Measurements from ENCODE around the gene GDF11. TPM values are rescaled to one million over a fixed set of nuclear protein-coding genes. Genes with fewer than 3 reads are reported as not detected.

The GDF11 gene
- total RNA-seq, 1 experiment from 2014 or later, result 6.7 TPM

DNA sequence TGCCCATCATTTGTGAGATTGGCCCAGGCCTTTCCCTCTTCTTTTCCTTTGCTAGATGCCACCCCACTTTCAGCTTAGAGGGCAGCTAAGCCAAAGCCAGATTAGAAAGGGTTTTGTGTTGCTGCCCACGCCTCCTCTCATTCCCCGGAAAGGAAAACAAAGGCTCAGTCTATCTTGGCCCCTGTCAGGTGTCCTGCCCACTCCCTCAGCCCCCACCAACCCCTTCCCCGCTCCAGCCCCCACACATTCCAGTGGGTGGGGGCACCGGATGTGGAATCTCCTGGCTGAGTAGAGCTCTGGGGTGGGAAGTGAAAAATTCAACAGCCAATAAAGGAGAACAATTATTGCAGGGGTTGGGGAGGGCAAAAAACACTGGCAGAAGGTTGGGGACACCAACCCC lies 24.9 kb upstream of the GDF11 start:
- TF ChIP-seq, protein P1, sequence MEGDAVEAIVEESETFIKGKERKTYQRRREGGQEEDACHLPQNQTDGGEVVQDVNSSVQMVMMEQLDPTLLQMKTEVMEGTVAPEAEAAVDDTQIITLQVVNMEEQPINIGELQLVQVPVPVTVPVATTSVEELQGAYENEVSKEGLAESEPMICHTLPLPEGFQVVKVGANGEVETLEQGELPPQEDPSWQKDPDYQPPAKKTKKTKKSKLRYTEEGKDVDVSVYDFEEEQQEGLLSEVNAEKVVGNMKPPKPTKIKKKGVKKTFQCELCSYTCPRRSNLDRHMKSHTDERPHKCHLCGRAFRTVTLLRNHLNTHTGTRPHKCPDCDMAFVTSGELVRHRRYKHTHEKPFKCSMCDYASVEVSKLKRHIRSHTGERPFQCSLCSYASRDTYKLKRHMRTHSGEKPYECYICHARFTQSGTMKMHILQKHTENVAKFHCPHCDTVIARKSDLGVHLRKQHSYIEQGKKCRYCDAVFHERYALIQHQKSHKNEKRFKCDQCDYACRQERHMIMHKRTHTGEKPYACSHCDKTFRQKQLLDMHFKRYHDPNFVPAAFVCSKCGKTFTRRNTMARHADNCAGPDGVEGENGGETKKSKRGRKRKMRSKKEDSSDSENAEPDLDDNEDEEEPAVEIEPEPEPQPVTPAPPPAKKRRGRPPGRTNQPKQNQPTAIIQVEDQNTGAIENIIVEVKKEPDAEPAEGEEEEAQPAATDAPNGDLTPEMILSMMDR (IDR thresholded peaks at IDR 0.05; ENCODE audit: unreplicated experiment), result no peak
- Mint-ChIP-seq H3K4me3 (ENCODE audit: low read depth, unreplicated experiment) (no peak overlapping the region), H3K27ac (ENCODE audit: unreplicated experiment) (peak overlapping the region; percentile 46), H3K4me1 (ENCODE audit: low read depth, unreplicated experiment) (peaks cover 59% of the 10 kb centered on the region), H3K9me3 (ENCODE audit: low read depth, unreplicated experiment) (no peaks in the 10 kb centered on the region), H3K27me3 (ENCODE audit: unreplicated experiment) (peaks cover 8% of the 10 kb centered on the region), H3K36me3 (ENCODE audit: insufficient read depth, unreplicated experiment) (peaks cover 50% of the 10 kb centered on the region)
- no peak for DNase-seq
- intact Hi-C loops (cut with micrococcal nuclease; ENCODE audit: unreplicated experiment), result no loop called here
- no TSS peak for BruUV-seq (replicated peaks)
- CTCF ChIA-PET, result interaction anchor here (1.1 to 3.7 kb wide), 2 partner anchors 36 to 279 kb away, joined by 3 to 27 read pairs; partner anchors contain the start of gene SUOX

DNA sequence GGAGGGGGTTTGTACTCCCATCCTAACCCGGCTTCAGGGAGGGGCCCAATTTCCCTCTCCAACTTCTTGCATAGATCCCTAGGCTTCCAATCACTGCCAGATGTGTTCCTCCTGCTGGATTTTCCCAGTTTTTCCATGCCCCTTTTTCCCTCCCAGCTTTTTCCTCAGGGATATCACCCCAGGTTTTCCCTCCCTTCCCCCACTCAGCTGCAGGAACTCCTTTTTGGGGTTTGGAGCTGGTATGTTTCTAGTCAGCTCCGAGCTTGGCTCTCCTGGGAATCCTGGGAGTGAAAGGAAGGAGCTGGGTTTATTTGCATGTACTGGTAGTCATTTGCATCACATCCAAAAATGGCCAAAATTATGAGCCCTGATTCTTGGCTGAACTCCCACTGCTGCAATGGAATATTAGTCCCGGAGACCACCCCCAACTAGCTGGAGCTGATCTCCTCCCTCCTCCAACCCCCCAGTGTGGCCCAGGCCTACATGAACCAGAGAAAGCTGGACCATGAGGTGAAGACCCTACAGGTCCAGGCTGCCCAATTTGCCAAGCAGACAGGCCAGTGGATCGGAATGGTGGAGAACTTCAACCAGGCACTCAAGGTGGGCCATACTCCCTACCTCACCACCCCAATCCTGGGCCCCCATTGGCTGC lies 24.2 kb upstream of the GDF11 start:
- Mint-ChIP-seq H3K9me3 (ENCODE audit: low read depth, unreplicated experiment) (no peaks in the 10 kb centered on the region), H3K27me3 (ENCODE audit: unreplicated experiment) (peaks cover under 1% of the 10 kb centered on the region), H3K4me1 (ENCODE audit: low read depth, unreplicated experiment) (peaks cover 62% of the 10 kb centered on the region), H3K27ac (ENCODE audit: unreplicated experiment) (no peak overlapping the region), H3K4me3 (ENCODE audit: low read depth, unreplicated experiment) (no peak overlapping the region), H3K36me3 (ENCODE audit: insufficient read depth, unreplicated experiment) (peaks cover 58% of the 10 kb centered on the region)
- CTCF ChIA-PET, result interaction anchor here (3.0 to 3.7 kb wide), 2 partner anchors 37 kb away, joined by 27 to 76 read pairs; a partner anchor contains a TSS
- BruUV-seq (replicated peaks), result no TSS peak
- intact Hi-C loops (cut with micrococcal nuclease; ENCODE audit: unreplicated experiment), result no loop called here
- no peak for DNase-seq
- TF ChIP-seq, protein P1 (IDR thresholded peaks at IDR 0.05; ENCODE audit: unreplicated experiment), result no peak

DNA sequence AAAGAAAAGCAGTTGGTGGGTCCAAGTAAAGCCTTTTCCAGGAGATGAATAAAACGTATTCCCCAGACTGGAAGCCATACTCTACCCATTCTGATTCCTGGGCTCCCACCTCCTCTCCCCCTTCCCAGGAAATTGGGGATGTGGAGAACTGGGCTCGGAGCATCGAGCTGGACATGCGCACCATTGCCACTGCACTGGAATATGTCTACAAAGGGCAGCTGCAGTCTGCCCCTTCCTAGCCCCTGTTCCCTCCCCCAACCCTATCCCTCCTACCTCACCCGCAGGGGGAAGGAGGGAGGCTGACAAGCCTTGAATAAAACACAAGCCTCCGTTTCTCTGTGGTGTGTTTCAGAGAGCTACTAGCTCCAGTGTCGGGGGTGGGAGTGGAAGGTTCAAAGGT lies 23.6 kb upstream of the GDF11 start:
- no peaks in the 10 kb centered on the region for H3K27me3 Mint-ChIP-seq (ENCODE audit: unreplicated experiment)
- peaks cover 66% of the 10 kb centered on the region for H3K4me1 Mint-ChIP-seq (ENCODE audit: low read depth, unreplicated experiment)
- DNase-seq, result no peak
- CTCF ChIA-PET, result interaction anchor here (2.2 to 3.0 kb wide), 5 partner anchors 10 to 73 kb away, joined by 8 to 76 read pairs (median 14); partner anchors contain the start of genes CD63 and ITGA7
- H3K4me3 Mint-ChIP-seq (ENCODE audit: low read depth, unreplicated experiment), result no peak overlapping the region
- no peak overlapping the region for H3K27ac Mint-ChIP-seq (ENCODE audit: unreplicated experiment)
- H3K36me3 Mint-ChIP-seq (ENCODE audit: insufficient read depth, unreplicated experiment), result peaks cover 61% of the 10 kb centered on the region
- intact Hi-C loops (cut with micrococcal nuclease; ENCODE audit: unreplicated experiment), result no loop called here
- TF ChIP-seq, protein P1 (IDR thresholded peaks at IDR 0.05; ENCODE audit: unreplicated experiment), result no peak
- no TSS peak for BruUV-seq (replicated peaks)
- no peaks in the 10 kb centered on the region for H3K9me3 Mint-ChIP-seq (ENCODE audit: low read depth, unreplicated experiment)

DNA sequence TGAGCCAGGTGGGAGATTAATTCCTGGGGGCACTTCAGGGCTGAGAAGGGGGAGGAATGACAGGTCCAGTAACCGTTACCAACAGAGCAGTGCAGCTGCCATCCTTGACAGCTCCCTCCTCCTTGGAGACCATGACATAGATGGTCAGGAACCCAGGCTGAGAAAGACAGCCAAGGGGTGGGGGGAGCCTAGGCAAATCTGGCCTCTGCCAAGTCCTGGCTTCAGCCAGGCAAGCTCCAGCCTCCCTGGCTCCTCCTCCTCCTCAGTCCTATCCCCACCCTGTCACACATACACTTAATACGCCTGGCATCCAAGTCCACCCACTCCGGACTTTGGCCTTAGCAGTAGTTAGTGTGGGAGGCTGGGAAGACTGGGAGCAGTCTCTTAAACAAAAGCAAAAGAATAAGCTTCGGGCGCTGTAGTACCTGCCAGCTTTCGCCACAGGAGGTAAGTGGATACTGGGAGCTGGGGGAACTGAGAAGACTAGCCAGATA lies 22.8 kb upstream of the GDF11 start, which contains the start of gene RDH5:
Gene RDH5, plus strand, starts transcription at position 323 of the 494 bp plus-strand sequence. CDS start 792 bp downstream, outside the sequence.
- intact Hi-C loops (cut with micrococcal nuclease; ENCODE audit: unreplicated experiment), result loop anchor here (1.0 to 2.0 kb wide), 2 partner anchors 39 to 531 kb away; a partner anchor contains a TSS
- CTCF ChIA-PET, result interaction anchor here (0.6 to 3.0 kb wide), 11 partner anchors 10 to 254 kb away, joined by 3 to 76 read pairs (median 8); partner anchors contain the start of genes CD63, ITGA7 and RAB5B

More for the DNA sequence above, 22.8 kb upstream of the GDF11 start, which contains the start of gene RDH5:
- peaks cover 67% of the 10 kb centered on the region for H3K36me3 Mint-ChIP-seq (ENCODE audit: insufficient read depth, unreplicated experiment)
- TF ChIP-seq, protein P1 (IDR thresholded peaks at IDR 0.05; ENCODE audit: unreplicated experiment), result no peak
- no peaks in the 10 kb centered on the region for H3K9me3 Mint-ChIP-seq (ENCODE audit: low read depth, unreplicated experiment)
- peaks cover 73% of the 10 kb centered on the region for H3K4me1 Mint-ChIP-seq (ENCODE audit: low read depth, unreplicated experiment)
- H3K27ac Mint-ChIP-seq (ENCODE audit: unreplicated experiment), result no peak within 1 kb of the TSS
- H3K27me3 Mint-ChIP-seq (ENCODE audit: unreplicated experiment), result no peaks in the 10 kb centered on the region
- peak within 1 kb of the TSS; percentile 28 for H3K4me3 Mint-ChIP-seq (ENCODE audit: low read depth, unreplicated experiment)
- no TSS peak for BruUV-seq (replicated peaks)
- DNase-seq, result peak; percentile 64
